Stomach (tissue), 9 donors: ENCODE data around the gene ERC1. TPM values are rescaled to one million over a fixed set of nuclear protein-coding genes. Genes with fewer than 3 reads are reported as not detected.
A peak's percentile ranks its signal among the peaks of the same experiment; 100 is the strongest.

Experiments used
- DNase-seq, 2 donors: peaks; one replicate each; pipeline versions ENCODE4 v3.0.0 to v3.0.0-alpha.2; 2013 to 2019
- H3K27ac ChIP-seq, 5 donors: fragments of 200-600 bp in 4 of 5; sonication (generic) in 4 of 5; one replicate each; pipeline ENCODE4 v1.5.1; 2013 to 2019; ENCODE audit warnings: mild to moderate bottlenecking in 1 of 5, moderate library complexity in 1 of 5
- H3K27me3 ChIP-seq, 3 donors: fragments of 200-600 bp; sonication (generic); one replicate each; pipeline ENCODE4 v1.5.1; 2017 to 2019; ENCODE audit warnings: mixed run types in 1 of 3
- H3K36me3 ChIP-seq, 4 donors: fragments of 200-600 bp; sonication (generic); 1 replicate in 3 of 4; 2 replicates in 1 of 4; pipeline ENCODE4 v1.5.1; 2016 to 2019
- H3K4me1 ChIP-seq, 4 donors: fragments of 200-600 bp; sonication (generic); one replicate each; pipeline ENCODE4 v1.5.1; 2016 to 2019
- H3K4me3 ChIP-seq, 4 donors: fragments of 200-600 bp; sonication (generic) in 3 of 4; one replicate each; pipeline ENCODE4 v1.5.1; 2016 to 2019; ENCODE audit warnings: mild to moderate bottlenecking in 1 of 4
- H3K9me3 ChIP-seq, 4 donors: fragments of 200-600 bp; sonication (generic); one replicate each; pipeline ENCODE4 v1.5.1; 2016 to 2019
- CTCF ChIP-seq, 7 experiments: fragments of 450-650 bp in 4 of 7; fragments of 200-600 bp in 3 of 7; sonication (generic) in 3 of 7; IDR thresholded peaks; one replicate each; pipeline ENCODE4 v1.5.1; 2016 to 2019; ENCODE audit warnings: antibody characterized with exemption in 7 of 7, control low read depth in 2 of 7, mild to moderate bottlenecking in 1 of 7
- EP300 ChIP-seq: sonication (generic); formaldehyde crosslinking; IDR thresholded peaks from one replicate; pipeline ENCODE4 v1.6.1; 2017; ENCODE audit warnings: antibody characterized with exemption
- POLR2A ChIP-seq, 4 donors: fragments of 450-650 bp; IDR thresholded peaks; one replicate each; pipeline ENCODE4 v1.6.1; 2016; ENCODE audit warnings: antibody characterized with exemption in 4 of 4, control low read depth in 2 of 4, mild to moderate bottlenecking in 1 of 4, moderate library complexity in 1 of 4
- POLR2AphosphoS5 ChIP-seq, 3 donors: sonication (generic); formaldehyde crosslinking; IDR thresholded peaks; one replicate each; pipeline ENCODE4 v1.6.1; 2016; ENCODE audit warnings: antibody characterized with exemption in 3 of 3
- WGBS, 5 donors: extraction: QIAGEN DNeasy Blood & Tissue Kit in 3 of 5; methylation state at CpG; one replicate each; pipeline versions ENCODE4 v1.1.5 to v1.1.7; 2013 to 2018; 5-methylcytosine and 5-hydroxymethylcytosine counted together
- intact Hi-C: fragments of 100-400 bp; cut with DNase I; formaldehyde crosslinking; loops from one replicate; pipeline ENCODE4 v1.15.1; 2023; ENCODE audit warnings: low total_unique reads
- polyA plus RNA-seq, 3 donors: library from polyadenylated mRNA; stranded (reverse); fragments of 200-250 nt; gene quantifications; one replicate each; pipeline ENCODE4 v1.2.3, GENCODE V29; 2013
- total RNA-seq, 5 donors: library from RNA; depleted of rRNA; stranded (reverse); fragments of >200 nt; gene quantifications; one replicate each; pipeline versions ENCODE4 v1.1.0 to v1.2.3, GENCODE V29; 2014 to 2016
- donor health status: healthy with polysubstance abuse.
- donor health status: Bipolar disorder and iron deficiency.
- donor health status: healthy.

ERC1 gene
- total and polyA plus RNA-seq, 8 donors = 3.8 to 69.4 (median 51.6) TPM

- Histone ChIP-seq H3K27ac (no peak overlapping the region), H3K9me3 (no peaks in the 10 kb centered on the region), H3K27me3 (no peaks in the 10 kb centered on the region), H3K4me3 (no peak overlapping the region), H3K36me3 (no peaks in the 10 kb centered on the region), H3K4me1 (no peaks in the 10 kb centered on the region)
- no peak for TF ChIP-seq POLR2A (IDR thresholded peaks at IDR 0.05)
- no peak for TF ChIP-seq EP300
- no peak for TF ChIP-seq CTCF (IDR thresholded peaks at IDR 0.05)
- no peak for TF ChIP-seq POLR2AphosphoS5 (IDR thresholded peaks at IDR 0.05)
- 80 to 94% (median 88%) methylated on average over 9 of the region's 9 CpGs for WGBS, 5 donors
- no peak for DNase-seq
- intact Hi-C loops = no loop called here
These were observed 23.4 kb upstream of the ERC1 start for GRCh38 chr12:967641-968040.

- Histone ChIP-seq H3K27me3 (no peaks in the 10 kb centered on the region), H3K4me1 (no peaks in the 10 kb centered on the region), H3K4me3 (no peak overlapping the region), H3K27ac (no peak overlapping the region), H3K36me3 (no peaks in the 10 kb centered on the region), H3K9me3 (no peaks in the 10 kb centered on the region)
- TF ChIP-seq EP300 (no peak), POLR2A (IDR thresholded peaks at IDR 0.05) (no peak), CTCF (IDR thresholded peaks at IDR 0.05) (no peak), POLR2AphosphoS5 (IDR thresholded peaks at IDR 0.05) (no peak)
- intact Hi-C loops = no loop called here
- DNase-seq = no peak
- WGBS, 5 donors = 19 to 53% (median 50%) methylated on average over 4 of the region's 4 CpGs
These were observed 22.5 kb upstream of the ERC1 start for GRCh38 chr12:968545-968944.

GRCh38 chr12:969821-970220 is 21.2 kb upstream of the ERC1 start:
- no peaks in the 10 kb centered on the region for H3K9me3 ChIP-seq
- no peak overlapping the region for H3K27ac ChIP-seq
- 83 to 91% (median 88%) methylated on average over 8 of the region's 8 CpGs for WGBS, 5 donors
- no peak for TF ChIP-seq CTCF (IDR thresholded peaks at IDR 0.05)
- no peak for TF ChIP-seq POLR2A (IDR thresholded peaks at IDR 0.05)
- TF ChIP-seq POLR2AphosphoS5 (IDR thresholded peaks at IDR 0.05) = no peak
- no peak for TF ChIP-seq EP300
- no peaks in the 10 kb centered on the region for H3K4me1 ChIP-seq
- DNase-seq = no peak
- H3K27me3 ChIP-seq = no peaks in the 10 kb centered on the region
- H3K4me3 ChIP-seq = no peak overlapping the region
- intact Hi-C loops = no loop called here
- H3K36me3 ChIP-seq = no peaks in the 10 kb centered on the region

- TF ChIP-seq POLR2A (IDR thresholded peaks at IDR 0.05) (no peak), CTCF (IDR thresholded peaks at IDR 0.05) (no peak), POLR2AphosphoS5 (IDR thresholded peaks at IDR 0.05) (no peak), EP300 (no peak)
- Histone ChIP-seq H3K27ac (no peak overlapping the region), H3K27me3 (no peaks in the 10 kb centered on the region), H3K4me1 (no peaks in the 10 kb centered on the region), H3K36me3 (peaks cover 0 to 8% (median 0%) of the 10 kb centered on the region in 4 donors), H3K4me3 (no peak overlapping the region), H3K9me3 (no peaks in the 10 kb centered on the region)
- intact Hi-C loops = no loop called here
- DNase-seq = peak in 1 of 2 donors; percentile 12
- WGBS, 5 donors = 82 to 88% (median 84%) methylated on average over 4 of the region's 4 CpGs
These were observed 19.0 kb upstream of the ERC1 start for GRCh38 chr12:971991-972390.
